OCI-LY3 (cell line): ENCODE data around the gene NFAM1.

Experiments
- EZH2phosphoT487 ChIP-seq: fragments of 200-600 bp; shearing (Covaris generic); IDR thresholded peaks from 2 replicates; pipeline ENCODE4 v1.6.1; 2018; ENCODE audit warnings: antibody characterized with exemption, mixed run types, low read depth
- TF ChIP-seq, protein P1 (sequence below): fragments of 200-600, 300-600 bp; sonication (generic); IDR thresholded peaks from 2 replicates; pipeline ENCODE4 v1.5.1; 2014; ENCODE audit warnings: antibody characterized with exemption, low read length, low read depth

DNA sequence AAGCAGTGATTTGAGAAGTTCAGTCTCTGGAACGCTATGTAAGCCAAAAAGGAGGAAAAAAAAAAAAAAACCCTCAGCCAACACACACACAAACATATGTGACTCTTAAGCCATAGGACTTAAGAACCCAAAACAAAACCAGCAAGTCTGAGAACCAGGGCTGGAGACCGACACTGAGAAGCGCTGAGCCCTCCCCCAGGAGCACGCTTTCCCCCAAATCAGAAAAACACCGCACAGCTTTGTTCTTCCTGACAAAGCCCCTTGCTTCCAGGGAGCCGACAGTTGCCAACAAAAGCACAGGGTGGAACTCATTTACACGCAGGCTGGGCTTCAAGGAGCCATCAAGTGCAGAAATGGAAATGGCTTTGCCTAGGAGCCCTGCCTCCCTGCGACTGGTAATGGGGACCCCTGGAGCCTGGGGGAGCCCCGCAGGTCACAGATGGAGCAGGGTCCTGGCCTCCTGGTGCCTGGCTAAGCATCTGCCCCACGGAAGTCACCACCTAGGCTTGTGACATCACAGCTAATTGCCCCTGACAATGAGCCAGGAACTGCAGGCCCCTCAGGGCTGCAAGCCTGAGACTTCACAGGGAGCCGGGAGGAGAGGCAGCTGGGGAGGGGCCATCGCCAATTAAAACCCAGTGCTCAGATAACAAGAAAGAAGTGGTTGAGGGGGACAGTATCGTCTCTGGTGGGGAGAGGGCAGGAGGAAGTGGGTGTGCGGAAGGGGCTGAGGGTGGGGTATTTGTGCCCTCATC is 66.9 kb downstream of the NFAM1 start:
- TF ChIP-seq, protein P1, sequence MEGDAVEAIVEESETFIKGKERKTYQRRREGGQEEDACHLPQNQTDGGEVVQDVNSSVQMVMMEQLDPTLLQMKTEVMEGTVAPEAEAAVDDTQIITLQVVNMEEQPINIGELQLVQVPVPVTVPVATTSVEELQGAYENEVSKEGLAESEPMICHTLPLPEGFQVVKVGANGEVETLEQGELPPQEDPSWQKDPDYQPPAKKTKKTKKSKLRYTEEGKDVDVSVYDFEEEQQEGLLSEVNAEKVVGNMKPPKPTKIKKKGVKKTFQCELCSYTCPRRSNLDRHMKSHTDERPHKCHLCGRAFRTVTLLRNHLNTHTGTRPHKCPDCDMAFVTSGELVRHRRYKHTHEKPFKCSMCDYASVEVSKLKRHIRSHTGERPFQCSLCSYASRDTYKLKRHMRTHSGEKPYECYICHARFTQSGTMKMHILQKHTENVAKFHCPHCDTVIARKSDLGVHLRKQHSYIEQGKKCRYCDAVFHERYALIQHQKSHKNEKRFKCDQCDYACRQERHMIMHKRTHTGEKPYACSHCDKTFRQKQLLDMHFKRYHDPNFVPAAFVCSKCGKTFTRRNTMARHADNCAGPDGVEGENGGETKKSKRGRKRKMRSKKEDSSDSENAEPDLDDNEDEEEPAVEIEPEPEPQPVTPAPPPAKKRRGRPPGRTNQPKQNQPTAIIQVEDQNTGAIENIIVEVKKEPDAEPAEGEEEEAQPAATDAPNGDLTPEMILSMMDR = no peak
- TF ChIP-seq EZH2phosphoT487 = no peak
